ENCODE measurements around the gene RAD50.

GRCh38 chr5:132690156-132690555 lies 133.4 kb downstream of the RAD50 start:
- no peak for TF ChIP-seq CTCF (IDR thresholded peaks at IDR 0.05; ENCODE audit: insufficient read depth, low read length, poor library complexity, severe bottlenecking)
- TF ChIP-seq EZH2phosphoT487 (conservative IDR thresholded peaks at IDR 0.05; ENCODE audit: low read length): no peak

Measured in SU-DHL-6 (cell line).